ENCODE results near the gene CACNA2D2. TPM values are rescaled to one million over a fixed set of nuclear protein-coding genes. Genes with fewer than 3 reads are reported as not detected.

CACNA2D2 gene
- total RNA-seq, 2 experiments from 2014 or later, result 0.60 to 0.62 TPM

DNA sequence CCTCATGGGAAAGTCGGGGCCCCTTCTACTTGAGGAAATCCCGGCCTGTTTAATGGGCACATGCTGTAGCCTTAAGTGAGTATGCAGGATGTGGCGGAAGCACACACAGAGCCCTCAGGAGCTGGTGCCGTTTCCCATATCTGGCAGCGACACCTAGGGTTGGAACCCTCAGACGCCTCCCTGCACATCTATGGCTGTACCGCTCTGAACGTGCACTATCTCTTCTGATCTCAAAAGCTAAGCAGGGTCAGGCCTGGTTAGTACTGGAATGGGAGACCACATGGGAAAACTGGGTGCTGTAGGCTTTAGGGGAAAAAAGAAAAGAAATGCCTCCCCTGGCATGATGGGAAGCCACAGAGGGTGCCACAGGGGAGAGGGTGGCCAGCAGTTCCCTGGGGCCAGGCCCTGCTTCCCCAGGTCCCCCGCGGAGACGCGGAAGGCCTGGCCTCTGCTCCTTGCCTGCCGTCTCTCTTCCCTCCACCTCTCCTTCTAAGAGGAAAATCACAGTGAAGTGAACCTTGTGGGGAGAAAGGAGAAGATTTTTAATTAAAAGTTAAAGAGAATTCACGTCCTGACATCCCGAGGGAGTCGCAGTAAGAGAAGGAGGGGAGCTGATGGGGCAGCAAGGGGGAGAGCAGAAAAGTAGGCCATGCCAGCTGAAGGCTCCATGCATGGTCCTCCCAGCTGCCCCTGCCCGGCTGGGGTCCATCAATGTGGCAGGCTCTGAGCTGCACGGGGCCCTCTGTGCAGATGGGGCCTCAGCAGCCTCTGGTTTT lies 83.7 kb downstream of the CACNA2D2 start:
- ChIA-PET POLR2A (no interaction called here), CTCF (interaction anchor here (1.4 kb wide), 1 partner anchor 49 kb away, joined by 3 read pairs; no protein-coding TSS in a partner anchor)
- H3K4me3 Mint-ChIP-seq, result no peak overlapping the region
- H3K4me1 Mint-ChIP-seq, result no peaks in the 10 kb centered on the region
- no peaks in the 10 kb centered on the region for H3K9me3 Mint-ChIP-seq
- no peak for DNase-seq
- no peaks in the 10 kb centered on the region for H3K27me3 Mint-ChIP-seq
- H3K27ac Mint-ChIP-seq, result no peak overlapping the region
- no peaks in the 10 kb centered on the region for H3K36me3 Mint-ChIP-seq (ENCODE audit: low read depth)

DNA sequence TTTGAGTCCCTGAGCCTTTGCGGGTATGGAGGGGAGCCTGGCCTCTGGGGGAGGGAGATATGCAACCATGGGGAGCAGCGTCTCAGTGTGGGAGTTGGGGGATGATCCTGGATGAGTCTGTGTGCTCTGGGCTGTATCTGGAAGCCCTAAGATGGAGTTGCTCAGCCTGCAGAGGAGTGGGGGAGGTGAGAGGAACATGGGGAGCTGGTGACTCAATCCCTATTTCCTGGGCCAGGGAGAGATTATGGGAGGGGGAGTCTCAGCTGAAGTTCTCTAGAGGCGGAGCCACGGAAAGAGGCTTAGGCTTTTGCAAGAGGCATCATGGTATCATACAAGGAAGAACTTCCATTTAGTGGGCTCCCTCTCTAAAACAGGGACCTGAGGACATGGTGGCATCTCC lies 84.6 kb downstream of the CACNA2D2 start:
- DNase-seq, result no peak
- no peaks in the 10 kb centered on the region for H3K4me1 Mint-ChIP-seq
- POLR2A ChIA-PET, result no interaction called here
- no peaks in the 10 kb centered on the region for H3K36me3 Mint-ChIP-seq (ENCODE audit: low read depth)
- H3K9me3 Mint-ChIP-seq, result no peaks in the 10 kb centered on the region
- H3K27ac Mint-ChIP-seq, result no peak overlapping the region
- no peak overlapping the region for H3K4me3 Mint-ChIP-seq
- no peaks in the 10 kb centered on the region for H3K27me3 Mint-ChIP-seq
- CTCF ChIA-PET, result interaction anchor here (0.6 kb wide), 1 partner anchor 1005 kb away, joined by 4 read pairs; no protein-coding TSS in a partner anchor

DNA sequence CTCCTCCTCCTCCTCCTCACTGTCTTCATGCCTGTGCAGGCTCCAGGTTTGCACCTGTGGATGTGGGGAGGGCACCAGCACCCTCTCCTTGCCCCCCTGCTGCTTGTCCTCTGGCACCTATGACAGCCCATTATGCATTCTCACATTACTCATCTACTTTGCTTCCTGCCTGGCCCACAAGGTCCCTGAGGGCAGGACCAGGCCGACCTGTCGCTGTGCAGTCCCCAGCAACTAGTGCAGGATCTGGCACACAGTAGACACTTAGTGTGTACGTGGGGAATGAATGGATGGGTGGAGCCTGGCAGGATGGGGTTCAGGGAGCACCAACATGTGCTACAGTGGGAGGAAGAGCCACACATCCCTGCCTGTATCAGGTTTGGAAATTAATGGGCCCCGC lies 85.8 kb downstream of the CACNA2D2 start:
- H3K27ac Mint-ChIP-seq, result no peak overlapping the region
- DNase-seq, result no peak
- no peak overlapping the region for H3K4me3 Mint-ChIP-seq
- H3K36me3 Mint-ChIP-seq (ENCODE audit: low read depth), result no peaks in the 10 kb centered on the region
- no peaks in the 10 kb centered on the region for H3K27me3 Mint-ChIP-seq
- ChIA-PET CTCF (interaction anchor here (0.6 kb wide), 1 partner anchor 903 kb away, joined by 4 read pairs; no protein-coding TSS in a partner anchor), POLR2A (no interaction called here)
- H3K9me3 Mint-ChIP-seq, result no peaks in the 10 kb centered on the region
- no peaks in the 10 kb centered on the region for H3K4me1 Mint-ChIP-seq

DNA sequence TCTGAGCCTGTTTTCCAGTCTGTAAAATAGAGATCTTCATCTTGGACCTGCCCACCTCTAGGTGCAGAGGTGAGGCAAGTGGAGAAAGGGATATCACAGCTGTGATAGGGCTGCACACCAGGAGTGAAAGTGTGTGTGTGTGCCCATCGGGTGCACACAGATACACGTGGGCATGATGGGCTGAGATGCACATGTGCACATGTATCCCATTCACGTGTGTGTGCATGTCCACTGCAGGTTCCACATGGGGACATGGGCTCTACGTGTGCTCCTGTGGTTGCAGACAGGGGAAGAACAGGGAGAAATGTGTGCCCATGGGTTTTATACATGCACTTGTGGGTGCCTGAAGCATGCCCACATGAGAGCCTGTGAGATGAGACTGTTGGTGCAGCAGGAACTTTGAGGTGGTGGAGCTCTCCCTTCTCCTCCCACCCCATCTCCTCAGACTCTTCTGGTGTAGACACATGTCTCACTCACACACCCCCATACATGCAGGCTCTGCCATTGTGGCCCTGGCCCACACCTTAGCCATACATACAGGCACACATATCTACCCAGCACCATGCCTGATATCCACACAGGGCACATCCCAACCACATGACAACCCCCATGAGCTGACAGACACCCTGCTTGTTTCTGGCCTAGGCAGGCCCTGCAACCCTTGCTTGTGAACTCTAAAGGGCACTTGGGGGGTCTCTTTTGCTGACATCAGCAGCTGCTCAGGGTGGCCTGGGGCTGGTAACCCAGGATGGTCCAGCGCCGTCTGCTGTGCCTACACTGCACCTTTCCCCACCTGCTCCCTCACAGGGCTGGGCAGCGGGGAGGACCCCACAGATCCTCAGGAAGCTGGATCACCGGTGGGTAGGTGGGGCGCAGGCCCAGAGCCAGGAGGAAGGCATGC lies 86.4 kb downstream of the CACNA2D2 start:
- no peak overlapping the region for H3K4me3 Mint-ChIP-seq
- no peaks in the 10 kb centered on the region for H3K4me1 Mint-ChIP-seq
- CTCF ChIA-PET, result interaction anchor here (0.6 kb wide), 1 partner anchor 902 kb away, joined by 4 read pairs; no protein-coding TSS in a partner anchor

DNA sequence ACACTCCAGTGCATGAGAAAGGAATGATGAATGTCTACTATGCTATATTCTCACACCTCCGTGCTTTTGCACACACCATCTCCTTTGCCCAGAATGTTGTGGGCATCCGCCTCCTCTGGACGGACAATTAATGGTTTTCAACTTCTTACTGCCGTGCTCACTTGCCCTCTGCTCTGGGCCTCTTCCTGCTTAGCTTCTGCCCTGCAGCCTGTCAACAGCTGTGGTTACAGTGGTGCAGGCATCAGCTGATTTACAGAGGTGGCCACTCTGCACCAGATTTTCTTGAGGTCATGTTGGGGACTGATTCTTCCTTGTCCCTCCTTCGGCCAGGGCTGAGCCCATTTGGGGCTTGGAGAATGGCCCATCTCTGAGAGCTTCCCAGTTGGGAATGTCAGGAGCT lies 87.6 kb downstream of the CACNA2D2 start:
- CTCF ChIA-PET, result interaction anchor here (0.6 kb wide), 1 partner anchor 14 kb away, joined by 4 read pairs; no protein-coding TSS in a partner anchor
- POLR2A ChIA-PET, result no interaction called here
- no peaks in the 10 kb centered on the region for H3K27me3 Mint-ChIP-seq

More for the DNA sequence above, 86.4 kb downstream of the CACNA2D2 start:
- DNase-seq, result no peak
- Mint-ChIP-seq H3K27me3 (no peaks in the 10 kb centered on the region), H3K9me3 (no peaks in the 10 kb centered on the region), H3K27ac (no peak overlapping the region), H3K36me3 (ENCODE audit: low read depth) (no peaks in the 10 kb centered on the region)
- POLR2A ChIA-PET, result interaction anchor here (0.6 kb wide), 1 partner anchor 45 kb away, joined by 3 read pairs; no protein-coding TSS in a partner anchor

DNA sequence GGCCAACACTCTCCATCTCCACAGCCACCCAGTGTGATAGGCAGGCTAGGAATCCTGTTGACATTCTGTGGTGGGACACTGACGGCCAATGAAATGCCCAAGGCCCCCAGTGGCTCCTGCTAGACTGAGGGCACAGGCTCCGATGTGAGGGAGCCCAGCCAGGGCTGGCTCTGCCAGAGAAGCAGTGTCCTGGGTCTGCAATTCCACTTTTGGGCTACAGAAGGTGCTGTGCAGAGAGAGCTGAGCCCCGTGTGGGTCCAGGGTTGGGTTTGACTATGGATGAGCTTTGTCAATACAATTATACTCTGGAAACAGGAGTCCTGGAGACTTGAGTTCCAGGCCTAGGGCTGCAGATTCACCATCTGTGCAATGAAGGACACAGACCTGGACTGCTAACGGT lies 88.4 kb downstream of the CACNA2D2 start:
- CTCF ChIA-PET, result no interaction called here
- H3K9me3 Mint-ChIP-seq, result no peaks in the 10 kb centered on the region
- H3K4me1 Mint-ChIP-seq, result no peaks in the 10 kb centered on the region
- no peak overlapping the region for H3K4me3 Mint-ChIP-seq
- H3K27me3 Mint-ChIP-seq, result no peaks in the 10 kb centered on the region
- H3K36me3 Mint-ChIP-seq (ENCODE audit: low read depth), result no peaks in the 10 kb centered on the region
- no peak overlapping the region for H3K27ac Mint-ChIP-seq
- POLR2A ChIA-PET, result no interaction called here
- DNase-seq, result no peak

More for the DNA sequence above, 87.6 kb downstream of the CACNA2D2 start:
- no peak for DNase-seq
- H3K4me3 Mint-ChIP-seq, result no peak overlapping the region
- no peaks in the 10 kb centered on the region for H3K36me3 Mint-ChIP-seq (ENCODE audit: low read depth)
- H3K9me3 Mint-ChIP-seq, result no peaks in the 10 kb centered on the region
- no peak overlapping the region for H3K27ac Mint-ChIP-seq
- no peaks in the 10 kb centered on the region for H3K4me1 Mint-ChIP-seq

DNA sequence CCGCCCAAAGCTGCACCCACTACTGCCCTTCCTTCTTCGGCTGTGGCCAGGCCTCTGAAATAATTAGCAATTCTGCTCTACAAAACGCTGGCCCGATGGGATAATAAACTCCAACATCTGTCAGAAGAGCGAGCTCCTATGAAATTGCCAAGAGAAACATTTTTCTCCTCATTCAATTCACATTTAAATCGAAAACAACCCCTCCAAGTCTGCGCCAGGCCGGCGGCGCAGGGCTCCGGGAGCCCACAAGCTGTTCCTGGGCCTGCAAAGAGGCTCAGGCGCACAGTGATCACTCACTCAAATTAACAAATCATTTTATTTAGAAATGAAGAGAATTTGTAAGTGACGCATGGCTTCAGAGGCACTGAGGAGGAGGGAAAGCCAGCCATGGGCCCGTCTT lies 88.8 kb downstream of the CACNA2D2 start:
- Mint-ChIP-seq H3K36me3 (ENCODE audit: low read depth) (no peaks in the 10 kb centered on the region), H3K9me3 (no peaks in the 10 kb centered on the region), H3K27ac (no peak overlapping the region), H3K4me1 (no peaks in the 10 kb centered on the region), H3K27me3 (no peaks in the 10 kb centered on the region), H3K4me3 (no peak overlapping the region)
- no peak for DNase-seq
- CTCF ChIA-PET, result interaction anchor here (0.6 kb wide), 1 partner anchor 103 kb away, joined by 3 read pairs; no protein-coding TSS in a partner anchor
- POLR2A ChIA-PET, result no interaction called here

DNA sequence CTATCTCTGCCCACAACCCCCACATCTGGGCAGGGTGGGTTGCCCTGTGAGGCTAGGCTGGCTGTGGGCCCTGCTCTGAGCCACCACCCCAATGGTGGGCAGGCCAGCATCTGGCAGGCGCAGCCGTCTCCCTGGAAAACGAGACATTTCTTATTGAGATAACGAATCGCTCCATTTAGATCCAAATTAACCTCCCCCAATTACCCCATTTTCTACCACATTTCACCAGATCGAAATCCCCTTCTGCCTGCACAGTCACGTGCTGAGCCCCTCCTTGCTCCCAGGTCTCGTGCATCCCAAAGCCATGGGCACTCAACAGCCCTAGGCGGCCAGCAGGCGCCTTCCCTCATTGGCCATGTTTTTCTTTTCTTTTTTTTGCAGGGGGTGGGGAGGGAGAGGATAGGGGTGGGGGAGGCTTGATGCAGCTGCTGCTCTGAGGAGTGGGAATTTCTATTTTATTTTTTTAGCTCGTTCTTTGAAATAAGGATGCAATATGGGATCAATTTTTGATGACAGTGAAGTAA lies 91.1 kb downstream of the CACNA2D2 start:
- no peaks in the 10 kb centered on the region for H3K36me3 Mint-ChIP-seq (ENCODE audit: low read depth)
- POLR2A ChIA-PET, result no interaction called here
- H3K4me1 Mint-ChIP-seq, result no peaks in the 10 kb centered on the region
- H3K9me3 Mint-ChIP-seq, result no peaks in the 10 kb centered on the region
- no peaks in the 10 kb centered on the region for H3K27me3 Mint-ChIP-seq
- H3K4me3 Mint-ChIP-seq, result no peak overlapping the region
- CTCF ChIA-PET, result interaction anchor here (0.5 kb wide), 2 partner anchors 80 to 300 kb away, joined by 3 read pairs; no protein-coding TSS in a partner anchor
- H3K27ac Mint-ChIP-seq, result no peak overlapping the region
- DNase-seq, result no peak

DNA sequence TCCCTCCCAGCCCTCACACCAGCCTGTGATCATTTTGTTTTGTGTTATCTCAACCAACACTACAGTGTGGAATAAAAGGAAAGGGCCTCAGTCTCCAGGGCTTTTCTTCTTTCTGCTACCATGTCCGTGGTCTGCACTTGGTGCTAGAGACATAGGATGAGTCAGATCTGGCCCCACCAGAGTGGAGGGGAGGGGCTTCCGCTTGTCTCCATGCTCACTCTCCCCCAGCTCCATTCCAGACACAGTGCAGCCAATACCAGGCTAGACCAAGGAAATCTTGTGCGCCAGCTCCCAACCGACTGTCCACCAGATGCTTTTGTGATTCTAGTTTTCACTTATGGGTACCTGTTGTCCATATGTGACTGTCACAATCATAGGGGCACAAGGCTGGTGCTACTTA lies 92.2 kb downstream of the CACNA2D2 start:
- no peaks in the 10 kb centered on the region for H3K36me3 Mint-ChIP-seq (ENCODE audit: low read depth)
- POLR2A ChIA-PET, result no interaction called here
- no peaks in the 10 kb centered on the region for H3K9me3 Mint-ChIP-seq
- CTCF ChIA-PET, result no interaction called here
- H3K4me1 Mint-ChIP-seq, result no peaks in the 10 kb centered on the region
- no peaks in the 10 kb centered on the region for H3K27me3 Mint-ChIP-seq
- no peak overlapping the region for H3K4me3 Mint-ChIP-seq
- DNase-seq, result no peak
- no peak overlapping the region for H3K27ac Mint-ChIP-seq

DNA sequence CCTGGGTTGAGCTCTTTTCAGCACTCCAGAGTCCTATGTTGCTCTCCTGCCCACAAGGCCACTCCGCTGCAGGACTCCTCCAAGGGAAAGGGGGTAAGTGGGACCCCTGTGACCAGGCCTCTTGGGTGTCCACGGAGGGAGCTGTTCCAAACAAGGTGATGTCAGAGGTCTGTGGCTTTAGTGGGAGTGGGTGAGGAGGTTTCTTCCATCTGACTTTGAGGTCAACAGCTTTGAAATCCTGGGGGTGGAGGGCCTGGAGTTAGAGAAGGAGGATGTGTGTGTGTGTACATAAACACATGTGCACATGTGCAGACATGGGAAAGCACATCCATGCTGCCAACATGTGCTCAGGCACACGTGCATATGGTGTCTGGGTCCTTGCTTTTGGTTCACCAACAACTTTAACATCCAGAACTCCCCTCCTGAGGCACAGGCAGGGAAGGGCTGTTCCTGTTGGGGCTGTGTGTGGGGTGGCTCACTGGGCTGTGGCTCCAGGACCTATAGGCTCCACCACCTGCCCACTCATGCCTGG lies 92.8 kb downstream of the CACNA2D2 start:
- no peak overlapping the region for H3K4me3 Mint-ChIP-seq
- ChIA-PET CTCF (interaction anchor here (1.8 kb wide), 1 partner anchor 20 kb away, joined by 5 read pairs; no protein-coding TSS in a partner anchor), POLR2A (no interaction called here)
- H3K27ac Mint-ChIP-seq, result no peak overlapping the region
- DNase-seq, result no peak
- H3K36me3 Mint-ChIP-seq (ENCODE audit: low read depth), result no peaks in the 10 kb centered on the region
- no peaks in the 10 kb centered on the region for H3K9me3 Mint-ChIP-seq
- H3K27me3 Mint-ChIP-seq, result no peaks in the 10 kb centered on the region
- no peaks in the 10 kb centered on the region for H3K4me1 Mint-ChIP-seq

DNA sequence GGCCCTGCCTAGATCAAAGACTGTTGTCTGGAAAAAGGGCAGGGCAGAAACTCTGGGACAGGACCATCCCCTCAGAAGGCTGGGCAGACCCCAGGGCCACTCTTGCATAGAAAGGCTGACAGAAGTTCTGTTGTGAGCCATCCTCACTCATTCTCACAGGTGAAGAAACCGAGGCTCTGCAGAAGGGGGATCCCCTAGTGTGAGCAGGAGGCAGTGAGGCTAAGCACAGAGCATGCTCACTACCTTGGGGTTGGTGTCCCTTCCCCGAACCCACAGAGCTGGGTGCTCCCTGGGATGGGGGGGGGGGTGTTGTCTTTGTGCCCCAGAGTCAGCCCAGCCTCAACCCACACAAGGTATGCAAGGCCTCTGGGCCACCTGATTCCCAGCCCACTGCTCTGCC lies 93.2 kb downstream of the CACNA2D2 start:
- Mint-ChIP-seq H3K27me3 (no peaks in the 10 kb centered on the region), H3K9me3 (no peaks in the 10 kb centered on the region), H3K27ac (no peak overlapping the region), H3K4me1 (no peaks in the 10 kb centered on the region), H3K4me3 (no peak overlapping the region), H3K36me3 (ENCODE audit: low read depth) (no peaks in the 10 kb centered on the region)
- ChIA-PET POLR2A (no interaction called here), CTCF (interaction anchor here (1.8 kb wide), 1 partner anchor 19 kb away, joined by 5 read pairs; no protein-coding TSS in a partner anchor)
- DNase-seq, result no peak

DNA sequence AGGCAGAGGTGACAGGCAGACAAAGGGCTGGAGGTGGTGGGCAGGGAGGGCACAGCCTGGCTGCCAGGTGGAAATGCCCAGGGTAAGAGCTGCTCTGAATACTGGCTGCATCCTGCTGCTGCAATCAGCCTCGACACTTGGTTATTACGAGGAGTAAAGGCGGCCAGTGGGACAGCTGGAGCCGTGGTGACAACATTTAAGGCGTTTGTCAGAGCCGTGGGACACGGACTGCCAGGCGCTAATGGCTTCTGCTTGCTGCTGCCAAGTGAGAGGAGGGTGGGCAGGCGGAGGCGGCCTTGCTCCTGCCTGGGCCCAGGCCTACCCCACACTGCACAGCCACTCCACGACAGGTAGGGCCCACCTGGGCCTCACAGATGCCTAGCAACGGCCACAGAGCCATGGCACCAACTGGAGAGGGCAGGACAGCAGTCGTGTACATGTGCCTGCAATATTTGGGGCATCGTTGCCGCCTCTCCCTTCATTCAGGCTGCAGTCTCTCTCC lies 94.9 kb downstream of the CACNA2D2 start:
- Mint-ChIP-seq H3K27me3 (no peaks in the 10 kb centered on the region), H3K36me3 (ENCODE audit: low read depth) (no peaks in the 10 kb centered on the region), H3K9me3 (no peaks in the 10 kb centered on the region), H3K4me1 (no peaks in the 10 kb centered on the region), H3K27ac (no peak overlapping the region), H3K4me3 (no peak overlapping the region)
- no peak for DNase-seq
- CTCF ChIA-PET, result no interaction called here
- POLR2A ChIA-PET, result no interaction called here

Measured in activated CD4-positive, alpha-beta T cell treated with anti-CD3 and anti-CD28 coated beads, Interleukin-2, amount 10 ng/mL, durations not matched to agents 7 days and 5 days (primary cell).